T-helper 22 cell (primary cell): ENCODE measurements around the gene PACSIN2.
"Not testable (repeated sequence)": the region's sequence is repeated elsewhere in the genome, so short reads cannot be mapped to it uniquely, and the experiment has no call there.

Experiments used
- DNase-seq: peaks from one replicate; pipeline ENCODE4 v3.0.0-alpha.2; 2020; ENCODE audit warnings: low read depth

Gene PACSIN2

GRCh38 chr22:42964994-42965699, 49.8 kb downstream of the PACSIN2 start:
- no peak for DNase-seq

DNA sequence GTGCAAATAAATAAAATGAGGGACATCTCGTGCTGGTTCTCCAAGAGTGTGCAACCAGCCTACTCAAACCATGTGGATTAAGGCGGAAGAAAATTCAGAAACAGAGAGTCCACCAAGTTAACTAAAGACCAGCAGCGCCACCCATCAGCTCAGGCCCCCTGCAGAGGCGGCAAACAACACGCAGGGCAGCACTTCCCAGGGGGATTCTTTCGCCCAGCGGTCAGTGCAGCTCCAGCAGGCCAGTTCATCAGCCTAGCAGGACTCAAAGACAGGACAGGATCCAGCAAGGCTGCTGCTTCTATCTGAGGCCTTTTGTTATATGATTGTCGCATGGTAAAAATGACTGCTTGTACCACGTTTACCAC, 51.7 kb downstream of the PACSIN2 start:
- no peak for DNase-seq

DNA sequence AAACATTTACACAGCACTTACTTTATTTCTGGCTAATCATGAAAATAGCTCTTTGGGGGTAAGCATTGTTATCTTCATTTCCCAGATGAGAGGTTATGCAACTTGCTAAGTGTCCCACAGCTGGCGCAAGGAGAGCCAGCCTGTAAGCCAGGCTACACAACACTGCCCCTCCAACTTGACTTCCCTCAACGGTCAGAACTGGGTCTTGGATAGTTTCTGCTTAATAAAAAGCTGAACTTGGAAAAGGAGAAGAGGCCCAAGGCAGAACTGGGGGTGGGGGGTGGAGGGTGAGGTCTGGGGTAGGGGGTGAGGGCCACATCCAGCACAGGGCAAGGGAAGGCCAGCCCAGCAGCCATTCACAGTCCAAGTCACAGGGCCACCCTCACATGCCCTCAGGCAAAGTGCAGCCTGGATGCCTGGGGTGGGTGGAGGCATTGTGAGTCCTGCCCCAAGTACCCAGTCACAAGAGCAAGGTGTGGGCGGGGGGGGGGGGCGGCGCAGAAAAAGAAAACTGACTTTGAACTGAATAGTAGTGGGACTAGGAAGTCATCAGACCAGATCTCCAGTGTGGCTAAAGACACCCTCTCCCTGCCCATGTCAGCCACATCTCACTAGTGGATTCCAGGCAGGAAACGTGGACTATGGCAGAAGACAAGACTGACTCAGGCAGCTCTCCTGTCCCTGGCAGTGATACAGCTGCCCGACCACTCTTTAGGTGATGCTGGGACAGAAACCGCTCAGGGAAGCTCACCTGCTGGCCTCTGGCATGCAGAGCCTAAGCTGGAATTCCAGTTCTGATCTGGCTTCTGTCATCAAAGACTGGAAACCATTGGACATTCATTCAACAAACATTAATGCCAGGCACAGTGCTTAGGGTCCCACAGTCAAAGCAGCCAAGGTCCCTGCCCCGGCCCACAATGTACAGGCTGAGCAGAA, 52.4 kb downstream of the PACSIN2 start:
- no peak for DNase-seq

- no peak for DNase-seq
Measured at GRCh38 chr22:42961810-42962209, 53.1 kb downstream of the PACSIN2 start.

GRCh38 chr22:42961400-42961690, 53.6 kb downstream of the PACSIN2 start:
- DNase-seq: not testable (repeated sequence)

GRCh38 chr22:42960531-42961399, 54.2 kb downstream of the PACSIN2 start:
- no peak for DNase-seq

DNA sequence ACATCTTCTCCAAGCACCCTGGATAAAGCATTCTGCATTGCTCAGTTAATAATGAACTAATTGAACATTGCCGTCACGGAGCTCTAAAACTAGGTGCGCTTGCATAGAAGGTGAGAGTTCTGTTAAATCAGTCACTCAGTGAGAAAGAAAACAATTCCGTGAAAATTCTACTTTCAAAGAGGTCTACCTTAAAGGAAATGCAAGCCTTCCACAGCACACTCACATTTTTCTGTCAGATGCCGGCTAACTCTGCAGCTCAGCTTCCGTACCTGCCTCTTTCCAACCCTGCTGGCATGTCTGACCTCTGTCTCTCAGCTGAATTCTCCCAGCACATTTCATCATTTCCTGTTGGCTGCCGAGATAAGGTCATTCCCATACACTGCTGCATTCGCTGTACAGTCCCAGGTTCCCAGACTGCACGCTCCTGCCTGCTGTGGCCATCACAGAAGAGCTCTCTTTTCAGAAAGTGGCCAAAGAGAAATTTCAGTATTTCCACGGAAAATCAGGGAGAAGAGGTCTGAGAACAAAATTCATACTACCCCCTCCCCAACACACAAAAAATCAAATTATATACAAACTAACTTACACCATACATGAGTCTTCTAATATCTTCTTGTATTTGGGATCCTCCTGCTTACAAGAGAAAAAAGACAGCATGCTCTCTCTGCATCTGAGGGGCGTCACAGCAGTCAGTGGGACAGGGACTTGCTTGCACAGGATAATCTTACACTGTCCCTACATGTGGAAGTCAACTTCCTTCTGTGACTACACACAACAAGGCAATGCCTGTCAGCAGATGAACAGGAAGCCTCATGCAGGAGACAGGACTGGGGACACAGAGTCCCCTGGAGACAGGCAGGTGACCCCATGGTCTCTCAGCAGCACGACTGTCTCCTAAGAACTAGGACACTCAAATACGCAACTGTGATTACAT, 55.1 kb downstream of the PACSIN2 start:
- no peak for DNase-seq

DNA sequence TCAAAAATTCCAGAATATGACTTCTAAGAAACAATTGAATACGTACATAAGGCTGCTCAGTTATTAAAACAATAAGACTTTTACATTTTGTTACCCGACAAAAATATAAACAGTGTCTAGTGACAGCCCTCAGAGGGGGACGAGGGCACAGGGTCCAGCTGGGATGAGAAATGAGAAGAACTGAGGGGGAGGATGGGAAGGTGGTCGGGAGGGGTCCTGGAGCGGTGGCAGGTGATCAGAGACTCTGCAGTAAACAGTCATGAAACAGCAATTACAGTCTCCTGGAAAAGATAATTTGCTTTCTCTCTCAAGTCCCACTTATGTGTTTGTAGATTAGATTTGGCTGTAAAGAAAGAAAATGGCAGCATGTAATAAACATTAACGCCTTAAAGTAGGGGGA, 56.0 kb downstream of the PACSIN2 start:
- no peak for DNase-seq

GRCh38 chr22:42957958-42958357, 57.0 kb downstream of the PACSIN2 start:
- DNase-seq: no peak

GRCh38 chr22:42957544-42957943, 57.4 kb downstream of the PACSIN2 start:
- DNase-seq: no peak

DNA sequence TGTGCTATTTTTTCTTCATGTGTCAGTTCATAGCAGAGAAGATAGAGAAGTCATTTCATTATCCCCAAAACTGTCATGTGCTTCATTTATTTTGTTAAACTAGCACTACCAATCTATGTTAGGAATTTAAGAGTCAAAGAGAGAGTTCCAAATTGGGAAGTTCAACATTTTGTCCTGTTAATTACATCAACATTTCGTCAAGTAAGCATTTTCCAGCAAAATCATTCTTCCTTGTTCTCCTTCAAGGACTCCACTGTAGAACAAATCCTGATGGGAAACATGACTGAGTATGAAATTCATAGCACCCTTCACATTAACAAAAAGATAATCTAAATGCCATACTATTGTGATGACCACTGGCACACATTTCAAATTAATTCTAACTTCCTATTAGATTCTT, 59.1 kb downstream of the PACSIN2 start:
- DNase-seq: no peak

DNA sequence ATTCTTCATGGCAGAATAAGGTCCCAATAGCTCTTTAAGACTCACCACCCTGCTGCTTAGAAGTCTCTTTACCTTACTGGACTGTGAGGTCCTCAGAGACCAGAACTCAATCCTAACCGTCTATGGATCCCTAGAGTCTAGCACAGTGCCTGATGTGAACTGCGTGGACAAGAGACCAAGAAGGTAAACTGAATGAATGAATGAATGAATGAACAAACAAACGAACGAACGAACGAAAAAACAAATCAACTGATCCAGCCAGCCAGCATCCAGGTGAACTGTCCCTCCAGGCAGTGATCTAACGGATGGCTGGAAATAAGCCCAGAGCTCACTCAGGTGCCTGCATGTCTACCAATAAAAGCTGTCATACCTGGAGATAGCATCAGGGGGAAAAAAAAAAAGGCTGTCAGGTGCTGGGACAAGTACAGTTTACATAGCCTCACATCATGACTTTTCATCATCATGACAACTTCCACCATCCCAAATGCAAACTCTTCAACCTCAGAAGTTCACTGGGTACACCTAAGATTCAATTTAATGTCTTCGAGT, 59.8 kb downstream of the PACSIN2 start:
- DNase-seq: no peak

DNA sequence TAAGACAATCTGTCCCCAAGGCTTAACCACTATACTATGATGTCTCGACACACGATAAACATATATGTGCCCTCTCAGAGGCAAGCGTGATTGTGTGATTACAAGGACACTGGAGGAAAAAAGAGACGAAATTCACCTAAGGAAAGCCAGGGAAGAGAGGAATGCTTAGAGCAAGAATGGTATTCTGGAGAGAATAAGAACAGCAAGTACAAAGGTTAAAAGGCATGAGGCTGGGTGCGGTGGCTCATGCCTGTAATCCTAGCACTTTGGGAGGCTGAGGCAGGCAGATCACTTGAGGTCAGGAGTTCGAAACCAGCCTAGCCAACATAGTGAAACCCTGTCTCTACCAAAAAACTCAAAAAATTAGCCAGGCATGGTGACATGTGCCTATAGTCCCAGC, 61.2 kb downstream of the PACSIN2 start:
- DNase-seq: not testable (repeated sequence)

GRCh38 chr22:42951093-42951710, 63.7 kb downstream of the PACSIN2 start:
- no peak for DNase-seq

- DNase-seq: no peak
Measured at GRCh38 chr22:42950281-42950680, 64.7 kb downstream of the PACSIN2 start.

DNA sequence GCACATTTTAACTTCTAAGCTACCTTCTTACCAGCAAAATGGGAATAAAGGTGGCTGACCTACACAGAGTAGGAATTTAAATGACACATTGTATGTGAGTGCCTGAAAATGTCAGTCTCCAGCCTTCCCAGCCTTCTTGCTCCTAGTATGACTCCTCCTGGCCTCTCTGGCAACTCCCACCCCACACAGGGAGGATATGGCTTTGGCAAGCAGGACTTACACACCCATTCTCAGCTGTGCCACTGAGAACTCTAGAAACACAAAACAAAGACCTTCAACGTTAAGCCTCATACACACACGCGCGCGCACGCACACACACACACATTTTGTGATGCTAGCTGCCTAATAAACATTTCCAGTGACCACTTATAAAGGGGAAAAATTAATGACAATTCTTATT, 65.8 kb downstream of the PACSIN2 start:
- DNase-seq: no peak

- no peak for DNase-seq
Measured at GRCh38 chr22:42948294-42948693, 66.7 kb downstream of the PACSIN2 start.

DNA sequence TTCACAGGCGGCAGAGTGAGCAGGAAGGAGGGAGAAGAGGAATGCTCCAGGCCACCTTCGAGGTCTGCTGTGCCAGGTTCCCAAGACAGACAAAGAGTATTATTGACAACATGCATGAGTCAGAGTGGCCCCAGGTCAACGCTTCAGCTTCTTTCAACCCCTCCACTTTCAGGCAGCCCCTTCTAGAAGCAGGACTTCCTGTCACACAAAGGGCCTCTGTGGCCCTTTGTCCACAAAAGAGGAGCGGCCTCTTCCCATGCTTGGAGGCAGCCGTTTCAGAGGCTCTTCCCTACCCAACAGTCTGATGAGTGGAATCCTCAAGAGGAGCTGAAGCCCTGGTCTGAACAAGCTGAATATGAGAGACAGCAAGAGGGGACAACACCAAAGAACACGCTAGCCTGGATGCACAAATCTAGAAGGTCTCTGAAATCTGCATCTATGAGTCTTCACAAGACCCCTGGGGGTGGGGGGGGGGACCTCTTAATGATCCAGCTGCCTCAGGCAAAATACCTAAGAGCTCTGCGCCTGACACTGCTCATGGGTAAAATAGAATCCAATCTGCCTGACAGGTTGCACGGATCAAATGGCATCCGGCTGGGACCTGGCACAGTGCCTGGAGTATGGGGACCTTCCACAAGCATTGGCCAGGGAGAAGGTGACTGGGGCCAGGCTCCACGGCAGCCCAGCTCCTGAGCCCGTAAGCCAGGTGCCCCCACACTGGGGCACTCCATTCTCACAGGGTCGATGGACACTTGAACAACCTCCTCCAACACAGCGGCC, 67.5 kb downstream of the PACSIN2 start:
- DNase-seq: no peak

DNA sequence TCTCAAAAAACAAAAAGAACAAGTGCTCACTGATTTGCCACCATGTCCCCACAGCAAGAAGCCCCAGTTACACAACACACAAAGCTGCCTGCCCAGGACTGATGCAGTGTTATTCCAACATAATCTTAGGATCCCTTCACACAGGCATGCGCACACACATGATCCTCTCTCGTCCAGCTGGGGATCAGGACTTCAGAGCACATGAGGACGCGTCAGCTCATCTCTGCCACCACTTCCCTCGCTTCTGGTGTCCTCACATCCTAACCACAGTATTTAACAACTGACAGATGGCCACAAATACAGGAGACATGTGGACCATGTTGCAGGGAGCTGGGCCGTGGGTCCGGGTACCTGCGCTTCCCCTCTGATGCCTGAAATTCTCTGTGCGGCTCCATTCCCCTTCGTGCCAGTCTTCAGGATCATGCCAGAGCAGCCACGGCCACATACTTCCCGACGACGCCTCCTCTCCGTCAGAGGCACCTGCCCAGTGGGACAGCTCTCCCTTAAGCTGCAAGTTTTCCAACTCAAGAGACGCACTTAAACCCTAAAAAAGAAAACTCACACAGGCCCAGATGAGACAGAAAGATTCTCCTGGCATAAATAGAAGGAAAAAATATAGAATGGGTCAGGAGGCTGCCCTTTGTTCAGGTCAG, 68.3 kb downstream of the PACSIN2 start:
- DNase-seq: no peak
